ENCODE data around the gene SIVA1. TPM values are rescaled to one million over a fixed set of nuclear protein-coding genes. Genes with fewer than 3 reads are reported as not detected.

SIVA1 gene
- total and polyA plus RNA-seq, 2 of the 4 experiments (the other 2 are of a cell fraction): 166 to 184 TPM

DNA sequence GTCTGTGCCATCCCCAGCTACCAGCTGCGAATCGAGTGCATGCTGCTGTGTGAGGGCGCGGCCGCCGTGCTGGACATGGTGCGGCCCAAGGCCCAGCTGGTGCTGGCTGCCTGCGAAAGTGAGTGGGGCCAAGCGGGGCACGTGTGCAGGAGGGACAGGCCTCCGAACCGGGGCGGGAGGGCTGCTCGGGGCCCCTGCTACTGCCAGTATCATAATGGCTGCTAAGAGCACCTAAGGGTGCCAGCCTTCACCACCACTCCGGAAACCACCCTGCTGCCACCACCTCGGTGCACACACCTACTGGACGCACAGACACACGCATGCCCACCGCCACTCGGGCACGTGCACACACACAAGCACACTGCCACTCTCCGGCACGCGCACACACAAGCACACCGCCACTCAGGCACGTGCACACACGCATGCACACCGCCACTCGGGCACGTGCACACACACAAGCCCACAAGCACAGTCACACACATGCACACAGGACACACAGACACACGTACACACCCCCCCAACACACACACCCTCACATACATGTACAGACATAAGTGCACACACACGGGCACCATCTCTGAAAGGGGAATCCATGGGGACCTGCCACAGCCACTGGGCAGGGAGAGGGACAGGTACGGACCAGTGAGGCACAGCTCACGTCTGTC lies 42.7 kb upstream of the SIVA1 start:
- H3K4ac ChIP-seq (ENCODE audit: low read depth, low read length): no peak overlapping the region
- H3K36me3 ChIP-seq (ENCODE audit: control insufficient read depth, insufficient read depth, low read length): peaks cover 67% of the 10 kb centered on the region
- H2AK5ac ChIP-seq (ENCODE audit: low read depth, low read length): no peak overlapping the region
- H3K4me3 ChIP-seq (ENCODE audit: insufficient read depth, low read depth, low read length): no peak overlapping the region
- H3K9me1 ChIP-seq (ENCODE audit: insufficient read depth, low read length): no peaks in the 10 kb centered on the region
- H4K91ac ChIP-seq (ENCODE audit: insufficient read depth, low read depth, low read length): no peak overlapping the region
- no peak overlapping the region for H3K18ac ChIP-seq (ENCODE audit: low read depth, low read length)
- no peak overlapping the region for H2BK15ac ChIP-seq (ENCODE audit: low read depth, low read length)
- H2BK20ac ChIP-seq (ENCODE audit: low read depth, low read length): no peak overlapping the region
- in situ Hi-C loops (cut with MboI; ENCODE audit: low sequenced_read_pairs) (no loop called here), dilution Hi-C loops (cut with HindIII; ENCODE audit: low sequenced_read_pairs, unreplicated experiment) (no loop called here), intact Hi-C loops (cut with micrococcal nuclease) (no loop called here)
- no peak overlapping the region for H3K56ac ChIP-seq (ENCODE audit: extremely low read depth, insufficient read depth, low read length)
- H3K14ac ChIP-seq (replicated peaks; ENCODE audit: low read depth, low read length): no peak overlapping the region
- H4K20me1 ChIP-seq (ENCODE audit: insufficient read depth, low read length): peaks cover 22% of the 10 kb centered on the region
- H3K9me3 ChIP-seq (ENCODE audit: control insufficient read depth, insufficient read depth, low read length): no peaks in the 10 kb centered on the region
- POLR2A ChIA-PET (ENCODE audit: unreplicated experiment): no interaction called here
- ATAC-seq (ENCODE audit: low read depth) (no peak), DNase-seq (no peak)
- H3K9ac ChIP-seq (ENCODE audit: low read depth, low read length): no peak overlapping the region
- no peak overlapping the region for H2BK120ac ChIP-seq (ENCODE audit: low read depth, low read length)
- peaks cover 5 to 7% of the 10 kb centered on the region in 2 experiments; a peak in 1 of 4 replicates for H3K79me1 ChIP-seq (ENCODE audit: low read depth in 1 of 2, low read length in 2 of 2)
- no peak overlapping the region for H2BK5ac ChIP-seq (ENCODE audit: low read depth, low read length, poor library complexity, severe bottlenecking)
- no peak overlapping the region for H3K27ac ChIP-seq (ENCODE audit: insufficient read depth, low read length)
- CTCF ChIA-PET: no interaction called here
- no peak overlapping the region for H3K23ac ChIP-seq (ENCODE audit: low read depth, low read length)
- WGBS, 2 experiments (ENCODE audit: extremely low coverage in 2 of 2, insufficient read length in 1 of 2): 93% methylated on average over 20 of the region's 34 CpGs; no CpG with 5 or more reads in 1 of the 2 experiments
- no peaks in the 10 kb centered on the region for H3K27me3 ChIP-seq (ENCODE audit: control insufficient read depth, insufficient read depth, low read length)
- H4K5ac ChIP-seq (ENCODE audit: low read depth, low read length): no peak overlapping the region
- no peak overlapping the region for H3K4me2 ChIP-seq (ENCODE audit: low read depth, low read length)
- peaks cover 4% of the 10 kb centered on the region; the same call in 1 of the 2 replicates for H3K4me1 ChIP-seq (ENCODE audit: control insufficient read depth, insufficient read depth, low read length)
- peak overlapping the region; percentile 58 for H2AFZ ChIP-seq (replicated peaks; ENCODE audit: low read length, poor library complexity)
- no TSS peak for BruUV-seq (replicated peaks)
- no peak overlapping the region for H2AK9ac ChIP-seq (replicated peaks; ENCODE audit: low read depth, low read length, poor library complexity)
- H4K8ac ChIP-seq (ENCODE audit: low read depth in 2 of 2, low read length in 2 of 2): no peak overlapping the region
- TF ChIP-seq RAD21 (IDR thresholded peaks at IDR 0.05; ENCODE audit: low read length) (no peak), CEBPB (IDR thresholded peaks at IDR 0.05; ENCODE audit: low read depth, low read length) (no peak), BHLHE40 (IDR thresholded peaks at IDR 0.05; ENCODE audit: low read depth, low read length) (no peak), RCOR1 (IDR thresholded peaks at IDR 0.05; ENCODE audit: insufficient replicate concordance, low read length) (no peak), MAFK (IDR thresholded peaks at IDR 0.05; ENCODE audit: low read depth, low read length) (no peak), CTCF (conservative IDR thresholded peaks at IDR 0.05; ENCODE audit: low read depth, low read length) (no peak)
- TF ChIP-seq, protein P1, sequence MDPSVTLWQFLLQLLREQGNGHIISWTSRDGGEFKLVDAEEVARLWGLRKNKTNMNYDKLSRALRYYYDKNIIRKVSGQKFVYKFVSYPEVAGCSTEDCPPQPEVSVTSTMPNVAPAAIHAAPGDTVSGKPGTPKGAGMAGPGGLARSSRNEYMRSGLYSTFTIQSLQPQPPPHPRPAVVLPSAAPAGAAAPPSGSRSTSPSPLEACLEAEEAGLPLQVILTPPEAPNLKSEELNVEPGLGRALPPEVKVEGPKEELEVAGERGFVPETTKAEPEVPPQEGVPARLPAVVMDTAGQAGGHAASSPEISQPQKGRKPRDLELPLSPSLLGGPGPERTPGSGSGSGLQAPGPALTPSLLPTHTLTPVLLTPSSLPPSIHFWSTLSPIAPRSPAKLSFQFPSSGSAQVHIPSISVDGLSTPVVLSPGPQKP (IDR thresholded peaks at IDR 0.05; ENCODE audit: borderline replicate concordance, low read depth, low read length): no peak
